ENCODE measurements around the gene RPL26. TPM values are rescaled to one million over a fixed set of nuclear protein-coding genes. Genes with fewer than 3 reads are reported as not detected.
A peak's percentile ranks its signal among the peaks of the same experiment; 100 is the strongest.

Gene RPL26
- total RNA-seq, 2 experiments from 2014 or later: 3,141 to 3,176 TPM

GRCh38 chr17:8392274-8392673 lies 9.3 kb upstream of the RPL26 start:
- ChIA-PET CTCF (interaction anchor here (1.5 to 3.0 kb wide), 3 partner anchors 9 to 18 kb away, joined by 5 to 10 read pairs (median 10); partner anchors contain the start of gene KRABD2), POLR2A (interaction anchor here (1.0 to 1.3 kb wide), 2 partner anchors 10 to 12 kb away, joined by 3 to 5 read pairs; no protein-coding TSS in a partner anchor)
- TF ChIP-seq CTCF (IDR thresholded peaks at IDR 0.05): no peak
- H3K27ac Mint-ChIP-seq: no peak overlapping the region
- intact Hi-C loops (cut with micrococcal nuclease): no loop called here
- peaks cover 14% of the 10 kb centered on the region for H3K4me1 Mint-ChIP-seq (ENCODE audit: low read depth)
- DNase-seq: no peak
- no peaks in the 10 kb centered on the region for H3K9me3 Mint-ChIP-seq
- H3K36me3 Mint-ChIP-seq (ENCODE audit: low read depth): no peaks in the 10 kb centered on the region
- ATAC-seq: no peak
- H3K4me3 Mint-ChIP-seq: no peak overlapping the region
- H3K27me3 Mint-ChIP-seq: peaks cover 2% of the 10 kb centered on the region

GRCh38 chr17:8391711-8392110 lies 8.7 kb upstream of the RPL26 start:
- no peak for ATAC-seq
- no peak for DNase-seq
- intact Hi-C loops (cut with micrococcal nuclease): no loop called here
- TF ChIP-seq CTCF (IDR thresholded peaks at IDR 0.05): no peak
- Mint-ChIP-seq H3K36me3 (ENCODE audit: low read depth) (no peaks in the 10 kb centered on the region), H3K9me3 (no peaks in the 10 kb centered on the region), H3K4me3 (no peak overlapping the region), H3K4me1 (ENCODE audit: low read depth) (peaks cover 15% of the 10 kb centered on the region), H3K27ac (no peak overlapping the region), H3K27me3 (peaks cover 2% of the 10 kb centered on the region)
- CTCF ChIA-PET: interaction anchor here (1.5 to 3.0 kb wide), 3 partner anchors 8 to 18 kb away, joined by 5 to 10 read pairs (median 10); partner anchors contain the start of gene KRABD2
- POLR2A ChIA-PET: interaction anchor here (1.3 kb wide), 1 partner anchor 9 kb away, joined by 5 read pairs; no protein-coding TSS in a partner anchor

- Mint-ChIP-seq H3K4me1 (ENCODE audit: low read depth) (peaks cover 23% of the 10 kb centered on the region), H3K27ac (no peak overlapping the region), H3K9me3 (no peaks in the 10 kb centered on the region), H3K27me3 (no peaks in the 10 kb centered on the region), H3K36me3 (ENCODE audit: low read depth) (peaks cover under 1% of the 10 kb centered on the region), H3K4me3 (no peak overlapping the region)
- intact Hi-C loops (cut with micrococcal nuclease): loop anchor here (10.0 kb wide), 1 partner anchor 357 kb away; the partner anchor contains the start of gene CCDC42
- POLR2A ChIA-PET: no interaction called here
- no peak for TF ChIP-seq CTCF (IDR thresholded peaks at IDR 0.05)
- CTCF ChIA-PET: interaction anchor here (1.0 to 2.4 kb wide), 3 partner anchors 11 to 398 kb away, joined by 3 to 8 read pairs (median 5); partner anchors contain the start of gene KRABD2
- DNase-seq (no peak), ATAC-seq (no peak)
Observed at GRCh38 chr17:8387914-8388651, 5.1 kb upstream of the RPL26 start.

GRCh38 chr17:8386841-8387240 lies 3.8 kb upstream of the RPL26 start:
- H3K4me1 Mint-ChIP-seq (ENCODE audit: low read depth): peaks cover 25% of the 10 kb centered on the region
- peaks cover 13% of the 10 kb centered on the region for H3K36me3 Mint-ChIP-seq (ENCODE audit: low read depth)
- intact Hi-C loops (cut with micrococcal nuclease): loop anchor here (10.0 kb wide), 1 partner anchor 358 kb away; the partner anchor contains the start of gene CCDC42
- no peak for ATAC-seq
- POLR2A ChIA-PET: no interaction called here
- CTCF ChIA-PET: interaction anchor here (1.3 to 2.4 kb wide), 4 partner anchors 10 to 399 kb away, joined by 5 to 8 read pairs (median 6); partner anchors contain the start of gene KRABD2
- H3K9me3 Mint-ChIP-seq: no peaks in the 10 kb centered on the region
- TF ChIP-seq CTCF (IDR thresholded peaks at IDR 0.05): no peak
- H3K27me3 Mint-ChIP-seq: no peaks in the 10 kb centered on the region
- peak overlapping the region; percentile 12 for H3K27ac Mint-ChIP-seq
- no peak overlapping the region for H3K4me3 Mint-ChIP-seq
- DNase-seq: no peak

Measured in activated CD8-positive, alpha-beta T cell treated with anti-CD3 and anti-CD28 coated beads for 36 hours (primary cell).